ENCODE measurements around the gene TSPAN1. TPM values are rescaled to one million over a fixed set of nuclear protein-coding genes. Genes with fewer than 3 reads are reported as not detected.

The TSPAN1 gene
- total RNA-seq, 1 donor, result 0.43 TPM

DNA sequence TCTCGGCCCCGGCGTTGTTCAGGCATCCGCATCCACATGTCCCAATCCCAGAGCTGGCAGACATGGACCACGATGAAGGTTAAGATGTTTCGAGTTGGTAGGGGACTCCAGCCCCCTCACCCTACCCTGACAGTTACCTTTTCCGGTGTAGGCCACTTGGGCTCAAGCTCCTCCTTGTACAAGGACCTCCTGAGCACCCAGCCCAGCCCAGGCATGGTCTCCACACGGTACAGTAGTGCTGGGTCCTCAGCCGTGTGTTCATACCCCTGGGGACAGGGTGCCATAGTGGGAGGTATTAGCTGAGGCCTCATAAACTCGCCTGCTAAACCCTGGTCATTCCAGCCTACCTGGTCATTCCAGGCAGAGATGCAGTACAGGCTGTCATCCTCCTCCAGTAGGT, 17.3 kb downstream of the TSPAN1 start:
- TF ChIP-seq, protein P1, sequence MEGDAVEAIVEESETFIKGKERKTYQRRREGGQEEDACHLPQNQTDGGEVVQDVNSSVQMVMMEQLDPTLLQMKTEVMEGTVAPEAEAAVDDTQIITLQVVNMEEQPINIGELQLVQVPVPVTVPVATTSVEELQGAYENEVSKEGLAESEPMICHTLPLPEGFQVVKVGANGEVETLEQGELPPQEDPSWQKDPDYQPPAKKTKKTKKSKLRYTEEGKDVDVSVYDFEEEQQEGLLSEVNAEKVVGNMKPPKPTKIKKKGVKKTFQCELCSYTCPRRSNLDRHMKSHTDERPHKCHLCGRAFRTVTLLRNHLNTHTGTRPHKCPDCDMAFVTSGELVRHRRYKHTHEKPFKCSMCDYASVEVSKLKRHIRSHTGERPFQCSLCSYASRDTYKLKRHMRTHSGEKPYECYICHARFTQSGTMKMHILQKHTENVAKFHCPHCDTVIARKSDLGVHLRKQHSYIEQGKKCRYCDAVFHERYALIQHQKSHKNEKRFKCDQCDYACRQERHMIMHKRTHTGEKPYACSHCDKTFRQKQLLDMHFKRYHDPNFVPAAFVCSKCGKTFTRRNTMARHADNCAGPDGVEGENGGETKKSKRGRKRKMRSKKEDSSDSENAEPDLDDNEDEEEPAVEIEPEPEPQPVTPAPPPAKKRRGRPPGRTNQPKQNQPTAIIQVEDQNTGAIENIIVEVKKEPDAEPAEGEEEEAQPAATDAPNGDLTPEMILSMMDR (IDR thresholded peaks at IDR 0.05; ENCODE audit: insufficient read depth, low read depth, low read length), result no peak
- H3K4me3 ChIP-seq (ENCODE audit: low read depth, low read length), result no peak overlapping the region
- no peak for DNase-seq (ENCODE audit: low read depth)

DNA sequence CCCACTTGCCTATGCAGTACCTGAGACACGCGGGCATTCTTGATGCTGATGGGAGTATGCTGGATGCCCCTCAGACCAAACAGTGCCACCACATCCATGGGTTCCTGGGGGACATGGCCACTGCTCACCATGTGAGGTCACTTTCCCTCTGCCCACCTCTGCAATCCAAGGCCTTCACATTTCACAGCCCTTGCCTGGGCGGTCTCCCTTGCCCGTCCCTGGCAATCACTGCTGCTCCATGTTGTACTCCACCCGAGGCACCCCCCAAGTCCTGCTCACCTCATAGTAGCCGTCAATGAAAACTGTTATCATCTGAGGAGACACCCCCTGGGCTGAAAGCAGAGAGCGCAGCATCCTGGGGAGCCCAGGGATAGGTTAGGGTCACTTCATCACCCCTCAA, 18.4 kb downstream of the TSPAN1 start:
- DNase-seq (ENCODE audit: low read depth), result no peak
- TF ChIP-seq, protein P1 (IDR thresholded peaks at IDR 0.05; ENCODE audit: insufficient read depth, low read depth, low read length), result no peak
- no peak overlapping the region for H3K4me3 ChIP-seq (ENCODE audit: low read depth, low read length)

DNA sequence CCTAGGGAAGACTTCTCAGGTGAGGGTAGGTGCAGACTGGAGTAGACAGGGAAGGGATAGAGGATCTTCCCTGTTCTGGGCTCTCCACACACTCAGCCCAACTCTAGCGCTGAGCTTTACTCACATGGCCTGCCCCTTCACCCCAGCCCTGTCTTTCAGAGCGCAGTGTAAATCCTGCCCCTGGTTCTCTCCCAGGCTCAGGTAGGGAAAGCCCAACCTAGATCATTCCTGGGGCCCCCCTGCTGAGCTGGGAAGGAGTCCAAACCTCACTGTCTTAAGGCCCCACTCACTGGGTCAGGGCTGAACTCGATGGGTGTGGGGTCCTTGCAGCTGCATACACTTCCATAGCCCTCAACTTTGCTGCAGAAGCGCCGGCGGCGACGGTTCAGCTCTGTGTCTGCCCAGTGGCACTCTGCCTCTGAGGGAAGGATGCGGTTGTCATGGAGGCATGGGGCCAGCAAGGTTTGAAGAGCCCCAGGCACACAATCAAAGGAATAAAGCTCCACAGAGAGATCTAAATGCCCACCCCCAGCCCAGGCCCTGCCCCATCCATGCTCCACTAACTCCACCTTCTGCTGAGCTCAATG, 19.2 kb downstream of the TSPAN1 start:
- DNase-seq (ENCODE audit: low read depth), result no peak
- H3K4me3 ChIP-seq (ENCODE audit: low read depth, low read length), result no peak overlapping the region
- TF ChIP-seq, protein P1 (IDR thresholded peaks at IDR 0.05; ENCODE audit: insufficient read depth, low read depth, low read length), result no peak

DNA sequence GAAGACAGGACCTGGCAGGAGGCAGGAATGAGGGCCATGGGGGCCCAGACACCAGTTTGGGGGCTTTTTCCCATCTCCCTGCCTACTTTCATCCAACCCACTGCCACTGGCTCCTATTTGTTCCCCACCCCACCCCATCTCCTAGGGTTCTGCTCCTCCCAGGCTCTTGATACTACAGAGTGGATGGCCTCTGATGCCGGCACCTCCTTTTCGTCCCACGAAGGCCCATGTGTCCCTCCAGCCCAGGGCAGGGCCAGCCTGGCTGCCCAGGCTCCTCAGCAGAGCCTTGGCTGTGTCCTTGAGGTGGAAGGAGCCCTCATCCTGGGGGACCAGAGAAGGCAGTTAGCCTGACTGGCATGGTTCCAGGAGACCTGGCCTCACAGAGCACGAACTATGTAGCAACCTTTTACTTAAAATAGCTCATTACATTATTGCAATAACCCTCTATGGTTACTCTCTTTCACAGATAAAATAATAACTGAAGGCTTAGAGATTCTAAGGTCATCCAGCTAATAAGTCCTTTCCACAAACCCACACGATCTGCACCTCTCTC, 19.8 kb downstream of the TSPAN1 start:
- TF ChIP-seq, protein P1 (IDR thresholded peaks at IDR 0.05; ENCODE audit: insufficient read depth, low read depth, low read length), result no peak
- no peak overlapping the region for H3K4me3 ChIP-seq (ENCODE audit: low read depth, low read length)
- no peak for DNase-seq (ENCODE audit: low read depth)

DNA sequence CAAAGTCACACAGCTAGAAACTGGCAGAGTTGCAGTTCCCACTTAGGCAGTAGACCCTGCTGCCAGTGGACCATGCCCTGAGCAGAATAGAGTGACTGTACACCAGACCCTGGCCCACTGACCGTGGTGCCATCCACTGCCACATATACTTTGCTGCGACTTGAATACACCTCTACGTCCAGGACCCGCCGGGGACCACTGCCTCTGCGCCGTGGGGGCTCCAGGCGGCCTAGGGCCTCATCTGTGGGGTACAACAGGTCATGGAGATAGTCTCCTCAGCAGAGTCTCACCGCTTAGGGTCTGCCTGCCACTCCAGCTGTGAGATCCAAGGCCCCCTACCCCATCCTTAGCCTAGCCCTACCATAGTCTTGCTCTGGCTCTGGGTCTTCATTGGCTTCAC, 21.7 kb downstream of the TSPAN1 start:
- H3K4me3 ChIP-seq (ENCODE audit: low read depth, low read length), result no peak overlapping the region
- TF ChIP-seq, protein P1 (IDR thresholded peaks at IDR 0.05; ENCODE audit: insufficient read depth, low read depth, low read length), result no peak
- DNase-seq (ENCODE audit: low read depth), result no peak

DNA sequence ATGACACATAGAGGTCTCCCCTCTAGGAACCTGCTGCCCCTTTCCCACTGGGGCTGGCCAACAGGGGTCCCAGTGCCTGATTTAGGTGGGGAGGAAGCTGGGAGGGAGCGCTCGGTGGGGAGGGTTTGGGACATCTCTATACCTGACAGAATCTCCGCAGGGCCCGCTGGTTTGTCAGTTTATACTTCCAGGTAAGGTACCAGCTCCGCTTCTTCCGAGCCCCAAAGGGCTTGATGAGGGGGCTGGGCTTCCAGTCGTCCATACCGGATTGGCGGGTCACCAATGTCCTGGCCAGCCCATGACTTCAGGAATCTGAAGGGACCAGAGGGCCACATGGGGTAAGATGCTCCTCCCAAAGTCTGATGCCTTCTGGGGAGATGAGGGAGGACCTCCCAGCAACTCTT, 22.7 kb downstream of the TSPAN1 start:
- peak overlapping the region; percentile 87 for H3K4me3 ChIP-seq (ENCODE audit: low read depth, low read length)
- no peak for DNase-seq (ENCODE audit: low read depth)
- TF ChIP-seq, protein P1 (IDR thresholded peaks at IDR 0.05; ENCODE audit: insufficient read depth, low read depth, low read length), result no peak
